Neural cell (in vitro differentiated cells): ENCODE data around the gene PCDHB1. TPM values are rescaled to one million over a fixed set of nuclear protein-coding genes. Genes with fewer than 3 reads are reported as not detected.
"Not testable (repeated sequence)": the region's sequence is repeated elsewhere in the genome, so short reads cannot be mapped to it uniquely, and the experiment has no call there.

Experiments used
- H2AFZ ChIP-seq: fragments of 200-600, 300-800 bp; sonication (generic), shearing (Covaris generic); 2 replicates; pipeline ENCODE4 v1.6.0; 2014; ENCODE audit warnings: low read depth, mild to moderate bottlenecking, antibody characterized with exemption, low read length, moderate library complexity
- H3F3A ChIP-seq: fragments of 200-600 bp; shearing (Covaris generic); 2 replicates; pipeline ENCODE4 v1.6.1; 2016; ENCODE audit warnings: mild to moderate bottlenecking, moderate library complexity, mixed read lengths, antibody characterized with exemption, low read length; ENCODE audit not compliant: insufficient read depth, poor library complexity, severe bottlenecking
- H3K27ac ChIP-seq: fragments of 200-600, 300-800 bp; sonication (generic), shearing (Covaris generic); 2 replicates; pipeline ENCODE4 v1.5.1; 2014; ENCODE audit warnings: mild to moderate bottlenecking, low read length, moderate library complexity
- H3K27me3 ChIP-seq: fragments of 300-800, 200-600 bp; sonication (generic), shearing (Covaris generic); 2 replicates; pipeline ENCODE4 v1.6.0; 2014; ENCODE audit warnings: mild to moderate bottlenecking, low read depth, low read length, moderate library complexity; ENCODE audit not compliant: insufficient read depth
- H3K36me3 ChIP-seq: fragments of 300-800, 200-600 bp; sonication (generic), shearing (Covaris generic); 2 replicates; pipeline ENCODE4 v1.5.1; 2014; ENCODE audit warnings: mild to moderate bottlenecking, antibody characterized with exemption, low read length, moderate library complexity; ENCODE audit not compliant: insufficient read depth
- H3K4me2 ChIP-seq: fragments of 300-800, 200-600 bp; sonication (generic), shearing (Covaris generic); 2 replicates; pipeline ENCODE4 v1.6.0; 2014; ENCODE audit warnings: mild to moderate bottlenecking, low read length
- H3K4me3 ChIP-seq: fragments of 300-800, 200-600 bp; sonication (generic), shearing (Covaris generic); 2 replicates; pipeline ENCODE4 v1.5.1; 2014; ENCODE audit warnings: mild to moderate bottlenecking, low read length, moderate library complexity
- H3K79me2 ChIP-seq: fragments of 200-600 bp; shearing (Covaris generic); replicated peaks from 2 replicates; pipeline ENCODE4 v1.6.0; 2014; ENCODE audit warnings: mild to moderate bottlenecking, low read length, moderate library complexity; ENCODE audit not compliant: insufficient read depth
- H3K9ac ChIP-seq: fragments of 300-800, 200-600 bp; sonication (generic), shearing (Covaris generic); 2 replicates; pipeline ENCODE4 v1.6.1; 2016; ENCODE audit warnings: mild to moderate bottlenecking, low read length, mixed read lengths
- H3K9me2 ChIP-seq: fragments of 200-600 bp; shearing (Covaris generic); 2 replicates; pipeline ENCODE4 v1.6.1; 2016; ENCODE audit warnings: mild to moderate bottlenecking, low read length, mixed read lengths; ENCODE audit not compliant: insufficient read depth
- H3K9me3 ChIP-seq: fragments of 200-600, 300-800 bp; sonication (generic), shearing (Covaris generic); 2 replicates; pipeline ENCODE4 v1.6.1; 2016; ENCODE audit warnings: mild to moderate bottlenecking, mixed run types, low read length, moderate library complexity, mixed read lengths
- H4K20me1 ChIP-seq: fragments of 200-600 bp; shearing (Covaris generic); 2 replicates; pipeline ENCODE4 v1.6.1; 2016; ENCODE audit warnings: mild to moderate bottlenecking, mixed run types; ENCODE audit not compliant: insufficient read depth
- CTCF ChIP-seq: fragments of 450-650 bp; IDR thresholded peaks from 2 replicates; pipeline ENCODE4 v1.5.1; 2014; ENCODE audit warnings: antibody characterized with exemption, mild to moderate bottlenecking, moderate library complexity; ENCODE audit not compliant: poor library complexity, severe bottlenecking
- EP300 ChIP-seq: fragments of 450-650 bp; conservative IDR thresholded peaks from 2 replicates; pipeline ENCODE4 v1.6.1; 2014; ENCODE audit warnings: antibody characterized with exemption, mild to moderate bottlenecking, moderate library complexity; ENCODE audit not compliant: poor library complexity, severe bottlenecking
- EZH2 ChIP-seq: fragments of 200-600, 300-800 bp; shearing (Covaris generic), sonication (generic); IDR thresholded peaks from 2 replicates; pipeline ENCODE4 v1.6.1; 2014; ENCODE audit warnings: antibody characterized with exemption, low read length, borderline replicate concordance, mild to moderate bottlenecking; ENCODE audit not compliant: insufficient read depth, poor library complexity, severe bottlenecking
- MXI1 ChIP-seq: fragments of 450-650 bp; conservative IDR thresholded peaks from 2 replicates; pipeline ENCODE4 v1.6.1; 2014; ENCODE audit warnings: antibody characterized with exemption, mild to moderate bottlenecking; ENCODE audit not compliant: poor library complexity, severe bottlenecking
- REST ChIP-seq: IDR thresholded peaks from 2 replicates; pipeline ENCODE4 v1.6.1; 2012; ENCODE audit warnings: borderline replicate concordance
- SMC3 ChIP-seq: fragments of 450-650 bp; conservative IDR thresholded peaks from 2 replicates; pipeline ENCODE4 v1.6.1; 2014; ENCODE audit warnings: antibody characterized with exemption, mild to moderate bottlenecking, moderate library complexity; ENCODE audit not compliant: poor library complexity
- TAF1 ChIP-seq: IDR thresholded peaks from 2 replicates; pipeline ENCODE4 v1.6.1; 2012; ENCODE audit warnings: low read depth
- polyA plus RNA-seq: library from polyadenylated mRNA; depleted of rRNA; stranded (reverse); fragments of >200 nt; gene quantifications from 2 replicates; pipeline ENCODE4 v1.2.3, GENCODE V29; 2014

The PCDHB1 gene
- polyA plus RNA-seq, 1 donor from 2014 or later: 0.10 TPM

GRCh38 chr5:141102471-141102870 lies 51.3 kb downstream of the PCDHB1 start:
- not testable (repeated sequence) for H3F3A ChIP-seq, H3K4me3 ChIP-seq, H2AFZ ChIP-seq, H3K27me3 ChIP-seq, H3K27ac ChIP-seq, H4K20me1 ChIP-seq, H3K9ac ChIP-seq, H3K9me2 ChIP-seq, H3K4me2 ChIP-seq
- Histone ChIP-seq H3K9me3 (peaks cover 37% of the 10 kb centered on the region), H3K36me3 (peaks cover 53% of the 10 kb centered on the region), H3K79me2 (peaks cover 64% of the 10 kb centered on the region)

GRCh38 chr5:141105350-141105749 lies 54.2 kb downstream of the PCDHB1 start:
- Histone ChIP-seq H2AFZ (no peak overlapping the region), H3K36me3 (peaks cover 30% of the 10 kb centered on the region), H3F3A (no peaks in the 10 kb centered on the region), H4K20me1 (no peaks in the 10 kb centered on the region), H3K4me3 (no peak overlapping the region), H3K4me2 (no peak overlapping the region), H3K9me3 (peaks cover 41% of the 10 kb centered on the region), H3K27me3 (no peaks in the 10 kb centered on the region), H3K79me2 (peaks cover 52% of the 10 kb centered on the region), H3K27ac (no peak overlapping the region), H3K9me2 (no peaks in the 10 kb centered on the region), H3K9ac (no peak overlapping the region)
- TF ChIP-seq CTCF (no peak), EP300 (no peak), MXI1 (no peak), SMC3 (no peak), EZH2 (no peak), TAF1 (no peak), REST (no peak)

Other genes starting within 250 kb of the PCDHB1 start
- 43.6 and 47.6 TPM in 2 replicates for gene PCDHA4, start 244.3 kb upstream of the PCDHB1 start, polyA plus RNA-seq
- 1.4 and 2.2 TPM in 2 replicates for gene PCDHA5, start 229.8 kb upstream of the PCDHB1 start, polyA plus RNA-seq
- 2.5 and 3.6 TPM in 2 replicates for gene PCDHA6, start 223.4 kb upstream of the PCDHB1 start, polyA plus RNA-seq
- 2.9 and 3.3 TPM in 2 replicates for gene PCDHA7, start 217.1 kb upstream of the PCDHB1 start, polyA plus RNA-seq
- gene PCDHA8, start 210.2 kb upstream of the PCDHB1 start, polyA plus RNA-seq: 0.66 and 1.4 TPM in 2 replicates
- gene PCDHA9, start 203.0 kb upstream of the PCDHB1 start, polyA plus RNA-seq: 0.56 and 0.88 TPM in 2 replicates
- 5.5 and 6.7 TPM in 2 replicates for gene PCDHA10, start 195.5 kb upstream of the PCDHB1 start, polyA plus RNA-seq
- gene PCDHA11, start 182.4 kb upstream of the PCDHB1 start, polyA plus RNA-seq: 5.3 and 7.3 TPM in 2 replicates
- 12.8 and 13.9 TPM in 2 replicates for gene PCDHA12, start 176.1 kb upstream of the PCDHB1 start, polyA plus RNA-seq
- gene PCDHA13, start 169.2 kb upstream of the PCDHB1 start, polyA plus RNA-seq: 0.89 and 1.2 TPM in 2 replicates
- gene PCDHAC1, start 125.1 kb upstream of the PCDHB1 start, polyA plus RNA-seq: 2.4 and 3.3 TPM in 2 replicates
- gene PCDHAC2, start 84.9 kb upstream of the PCDHB1 start, polyA plus RNA-seq: 7.6 and 9.3 TPM in 2 replicates
- gene PCDHB2, start 43.2 kb downstream of the PCDHB1 start, polyA plus RNA-seq: 103 and 105 TPM in 2 replicates
- gene PCDHB3, start 49.1 kb downstream of the PCDHB1 start, polyA plus RNA-seq: 3.9 and 4.9 TPM in 2 replicates
- 4.2 and 4.3 TPM in 2 replicates for gene PCDHB4, start 70.4 kb downstream of the PCDHB1 start, polyA plus RNA-seq
- 4.5 and 4.7 TPM in 2 replicates for gene PCDHB5, start 83.8 kb downstream of the PCDHB1 start, polyA plus RNA-seq
- 1.6 and 1.7 TPM in 2 replicates for gene PCDHB6, start 98.7 kb downstream of the PCDHB1 start, polyA plus RNA-seq
- gene PCDHB7, start 121.3 kb downstream of the PCDHB1 start, polyA plus RNA-seq: 0.99 and 2.1 TPM in 2 replicates
- 0.76 and 0.81 TPM in 2 replicates for gene PCDHB8, start 126.4 kb downstream of the PCDHB1 start, polyA plus RNA-seq
- gene PCDHB16, start 131.0 kb downstream of the PCDHB1 start, polyA plus RNA-seq: 2.1 and 2.8 TPM in 2 replicates
- 4.8 and 4.9 TPM in 2 replicates for gene PCDHB9, start 135.8 kb downstream of the PCDHB1 start, polyA plus RNA-seq
- gene PCDHB10, start 141.0 kb downstream of the PCDHB1 start, polyA plus RNA-seq: 8.7 and 9.6 TPM in 2 replicates
- gene PCDHB11, start 148.3 kb downstream of the PCDHB1 start, polyA plus RNA-seq: 2.7 and 3.7 TPM in 2 replicates
- gene PCDHB12, start 157.3 kb downstream of the PCDHB1 start, polyA plus RNA-seq: 1.3 and 2.2 TPM in 2 replicates
- 1.0 and 1.6 TPM in 2 replicates for gene PCDHB13, start 162.5 kb downstream of the PCDHB1 start, polyA plus RNA-seq
- gene PCDHB14, start 172.0 kb downstream of the PCDHB1 start, polyA plus RNA-seq: 12.6 and 18.3 TPM in 2 replicates
- 11.2 and 13.7 TPM in 2 replicates for gene PCDHB15, start 194.0 kb downstream of the PCDHB1 start, polyA plus RNA-seq